H1 (cell line): ENCODE results near the gene SYT6. TPM values are rescaled to one million over a fixed set of nuclear protein-coding genes. Genes with fewer than 3 reads are reported as not detected.

Source experiments
- CTCF ChIA-PET: fragments of 300-600 bp; sonication (Branson Sonifier 250); formaldehyde crosslinking; loops from one replicate; lab custom pipeline; 2021; ENCODE audit not compliant: partially characterized antibody; lab: Charles Lee
- POLR2A ChIA-PET: fragments of 300-600 bp; sonication (Branson Sonifier 250); formaldehyde crosslinking; loops from one replicate; lab custom pipeline; 2021; ENCODE audit warnings: inconsistent platforms; ENCODE audit not compliant: partially characterized antibody; lab: Charles Lee
- DNase-seq, 2 experiments: peaks; one replicate each; pipeline versions ENCODE4 v3.0.0 to v3.0.0-alpha.2; 2010 to 2022; ENCODE audit warnings: low spot score in 2 of 2, low read depth in 1 of 2, mixed read lengths in 1 of 2
- FAIRE-seq: peaks from 2 replicates; lab custom pipeline; 2011; peaks lifted over from hg19 to GRCh38; lab: Jason Lieb, UNC
- H2AFZ ChIP-seq: 2 replicates; pipeline ENCODE4 v1.8.1; 2012; ENCODE audit warnings: low read length, inconsistent platforms
- H2AK5ac ChIP-seq: 2 replicates; pipeline ENCODE4 v1.6.1; 2013; ENCODE audit warnings: low read depth, low read length
- H2BK120ac ChIP-seq: replicated peaks from 2 replicates; pipeline ENCODE3; 2013; ENCODE audit warnings: low read depth, low read length, inconsistent platforms
- H2BK12ac ChIP-seq: 2 replicates; pipeline ENCODE4 v1.6.1; 2013; ENCODE audit warnings: low read depth, low read length
- H2BK15ac ChIP-seq: 2 replicates; pipeline ENCODE4 v1.6.1; 2013; ENCODE audit warnings: low read length
- H2BK20ac ChIP-seq: 2 replicates; pipeline ENCODE4 v1.6.1; 2013; ENCODE audit warnings: low read length
- H2BK5ac ChIP-seq: 2 replicates; pipeline ENCODE4 v1.6.1; 2013; ENCODE audit warnings: low read depth, low read length
- H3K14ac ChIP-seq: 2 replicates; pipeline ENCODE4 v1.6.1; 2013; ENCODE audit warnings: inconsistent platforms; ENCODE audit not compliant: insufficient read length
- H3K18ac ChIP-seq: 2 replicates; pipeline ENCODE4 v1.6.1; 2013; ENCODE audit warnings: low read length; ENCODE audit errors: extremely low read depth
- H3K23ac ChIP-seq: 2 replicates; pipeline ENCODE4 v1.6.1; 2013; ENCODE audit warnings: inconsistent platforms; ENCODE audit not compliant: insufficient read length
- H3K23me2 ChIP-seq: 2 replicates; pipeline ENCODE4 v1.6.1; 2013; ENCODE audit warnings: low read depth, low read length
- H3K27ac ChIP-seq: 2 replicates; pipeline ENCODE4 v1.6.1; 2011; ENCODE audit warnings: low read depth, low read length, inconsistent platforms
- H3K27me3 ChIP-seq, 4 experiments: replicated peaks in 1 of 4; 1 replicate in 1 of 4; 2 replicates in 3 of 4; pipeline versions ENCODE4 v1.6.1 to v1.8.1; 2011 to 2013; ENCODE audit warnings: low read length in 3 of 4, mild to moderate bottlenecking in 3 of 4, inconsistent platforms in 2 of 4, mixed read lengths in 2 of 4, moderate library complexity in 1 of 4; ENCODE audit not compliant: control insufficient read depth in 3 of 4, insufficient read depth in 3 of 4; ENCODE audit errors: extremely low read depth in 1 of 4
- H3K36me3 ChIP-seq, 4 experiments: 2 replicates each; pipeline versions ENCODE4 v1.6.1 to v1.8.1; 2011 to 2013; ENCODE audit warnings: mild to moderate bottlenecking in 4 of 4, low read length in 3 of 4, moderate library complexity in 2 of 4, control low read depth in 1 of 4, inconsistent platforms in 1 of 4; ENCODE audit not compliant: insufficient read depth in 4 of 4, control insufficient read depth in 2 of 4
- H3K4ac ChIP-seq: replicated peaks from 2 replicates; pipeline ENCODE3; 2013; ENCODE audit warnings: low read length, low read depth, mixed read lengths, inconsistent platforms; ENCODE audit not compliant: insufficient read length
- H3K4me1 ChIP-seq, 4 experiments: replicated peaks in 1 of 4; 1 replicate in 1 of 4; 2 replicates in 3 of 4; pipeline versions ENCODE4 v1.6.1 to v1.8.1; 2011 to 2013; ENCODE audit warnings: low read length in 3 of 4, inconsistent platforms in 2 of 4, mixed read lengths in 1 of 4; ENCODE audit not compliant: insufficient read depth in 4 of 4, control insufficient read depth in 3 of 4
- H3K4me2 ChIP-seq, 2 experiments: 2 replicates each; pipeline versions ENCODE4 v1.6.1 to v1.8.1; 2011 to 2013; ENCODE audit warnings: low read depth in 2 of 2, low read length in 2 of 2, control low read depth in 1 of 2, inconsistent platforms in 1 of 2, mild to moderate bottlenecking in 1 of 2; ENCODE audit not compliant: insufficient read depth in 1 of 2
- H3K4me3 ChIP-seq, 4 experiments: fragments of 200-600, 300-600 bp in 1 of 4; sonication (generic), shearing (Covaris generic), sonication (Bioruptor Twin) in 1 of 4; 2 replicates each; pipeline versions ENCODE4 v1.5.1 to v1.8.1; 2011 to 2016; ENCODE audit warnings: low read length in 4 of 4, low read depth in 3 of 4, control low read depth in 2 of 4, inconsistent platforms in 2 of 4, mild to moderate bottlenecking in 2 of 4, mixed read lengths in 1 of 4, moderate library complexity in 1 of 4; ENCODE audit not compliant: insufficient read depth in 2 of 4; ENCODE audit errors: extremely low read depth in 1 of 4
- H3K56ac ChIP-seq: replicated peaks from 2 replicates; pipeline ENCODE3; 2013; ENCODE audit warnings: low read depth, mild to moderate bottlenecking, mixed read lengths, low read length, inconsistent platforms; ENCODE audit not compliant: insufficient read length
- H3K79me1 ChIP-seq: 2 replicates; pipeline ENCODE4 v1.6.1; 2013; ENCODE audit warnings: low read depth, low read length, control low read depth
- H3K79me2 ChIP-seq, 2 experiments: 2 replicates each; pipeline versions ENCODE4 v1.6.1 to v1.8.1; 2012 to 2013; ENCODE audit warnings: low read length in 2 of 2, mild to moderate bottlenecking in 2 of 2, inconsistent platforms in 1 of 2; ENCODE audit not compliant: insufficient read depth in 2 of 2, control insufficient read depth in 1 of 2
- H3K9ac ChIP-seq, 4 experiments: replicated peaks in 1 of 4; 1 replicate in 1 of 4; 2 replicates in 3 of 4; pipeline versions ENCODE4 v1.6.1 to v1.8.1; 2011 to 2013; ENCODE audit warnings: low read depth in 3 of 4, low read length in 3 of 4, control low read depth in 2 of 4, mild to moderate bottlenecking in 2 of 4, moderate library complexity in 2 of 4, inconsistent platforms in 1 of 4; ENCODE audit errors: extremely low read depth in 1 of 4
- H3K9me3 ChIP-seq, 2 experiments: 2 replicates each; pipeline versions ENCODE4 v1.6.1 to v1.8.1; 2012 to 2013; ENCODE audit warnings: mild to moderate bottlenecking in 2 of 2, moderate library complexity in 2 of 2, control low read depth in 1 of 2, inconsistent platforms in 1 of 2, low read depth in 1 of 2, low read length in 1 of 2, mixed read lengths in 1 of 2; ENCODE audit not compliant: insufficient read depth in 2 of 2
- H4K20me1 ChIP-seq, 2 experiments: replicated peaks in 1 of 2; 2 replicates each; pipeline versions ENCODE3 to v1.8.1; 2011 to 2013; ENCODE audit warnings: inconsistent platforms in 2 of 2, low read length in 2 of 2, mild to moderate bottlenecking in 1 of 2; ENCODE audit not compliant: insufficient read depth in 2 of 2, control insufficient read depth in 1 of 2
- H4K5ac ChIP-seq: 2 replicates; pipeline ENCODE4 v1.6.1; 2013; ENCODE audit warnings: low read length, low read depth, mixed read lengths, inconsistent platforms; ENCODE audit not compliant: insufficient read length
- H4K8ac ChIP-seq: 2 replicates; pipeline ENCODE4 v1.8.0; 2013; ENCODE audit warnings: mild to moderate bottlenecking, moderate library complexity, low read length, inconsistent platforms; ENCODE audit not compliant: insufficient read depth; ENCODE audit errors: extremely low read depth
- H4K91ac ChIP-seq: replicated peaks from 2 replicates; pipeline ENCODE3; 2013; ENCODE audit warnings: low read length, mixed read lengths, inconsistent platforms; ENCODE audit not compliant: insufficient read length
- BCL11A ChIP-seq, 2 experiments: IDR thresholded peaks; one replicate each; pipeline ENCODE4 v1.6.1; 2011; ENCODE audit warnings: low read depth in 2 of 2, low read length in 2 of 2, mild to moderate bottlenecking in 2 of 2
- CHD1 ChIP-seq: IDR thresholded peaks from 2 replicates; pipeline ENCODE4 v1.6.1; 2012; ENCODE audit warnings: low read depth, low read length, improper control_type of control experiment
- POLR2AphosphoS5 ChIP-seq: IDR thresholded peaks from 2 replicates; pipeline ENCODE4 v1.6.1; 2011; ENCODE audit warnings: low read depth, low read length
- WGBS, 2 experiments: shearing (Covaris generic) in 1 of 2; methylation state at CpG; one replicate each; pipeline versions ENCODE4 v1.1.6 to v1.1.7; 2013 to 2015; ENCODE audit warnings: low lambda C conversion rate in 2 of 2, mixed read lengths in 2 of 2, inconsistent platforms in 1 of 2, low coverage in 1 of 2, missing lambda C conversion rate in 1 of 2; ENCODE audit not compliant: insufficient replicate concordance in 2 of 2, insufficient coverage in 1 of 2, insufficient read length in 1 of 2; ENCODE audit errors: extremely low coverage in 1 of 2, missing lambda C conversion rate in 1 of 2; 5-methylcytosine and 5-hydroxymethylcytosine counted together
- polyA plus RNA-seq, 7 experiments: library from polyadenylated mRNA; depleted of rRNA in 3 of 7; stranded (reverse) in 5 of 7; unstranded in 2 of 7; fragments of >200 nt in 5 of 7; fragments of 200-250 nt in 2 of 7; gene quantifications; 1 replicate in 5 of 7; 2 replicates in 1 of 7; 4 replicates in 1 of 7; pipeline versions ENCODE4 v1.2.1 to v1.2.3, GENCODE V29; 2011 to 2013; ENCODE audit warnings: missing spikeins in 2 of 7, mixed read lengths in 2 of 7
- total RNA-seq: library from RNA; stranded (reverse); fragmentation: NEBNext Ultra II Directional; extraction: Animal tissue kit (Norgen Biotek cat#: 25700); gene quantifications from 2 replicates; pipeline ENCODE4 v1.2.1, GENCODE V29; 2021

Gene SYT6
- total and polyA plus RNA-seq, 2 of the 8 experiments (the other 6 are each of a cell fraction or from before 2014, with no cell fraction given), result 33.7 to 83.5 TPM

DNA sequence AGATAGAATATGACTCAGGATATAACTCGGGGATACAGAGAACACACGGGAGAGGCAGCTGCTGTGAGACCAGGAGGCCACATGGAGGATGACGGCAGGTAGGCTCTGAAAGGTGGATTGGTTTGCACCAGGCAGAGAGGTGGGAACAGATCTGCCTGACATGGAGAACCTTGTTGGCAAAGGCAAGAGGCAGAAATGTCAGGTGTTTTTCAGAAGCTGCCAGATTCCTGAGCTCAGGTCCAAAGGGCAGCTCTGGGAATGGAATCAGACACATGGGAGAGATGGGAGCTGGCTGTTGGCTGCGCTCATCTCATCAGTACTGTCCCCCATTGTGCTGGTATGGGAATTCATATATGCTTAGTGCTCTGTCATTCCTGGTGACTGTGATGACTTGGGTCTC, 19.2 kb downstream of the SYT6 start:
- POLR2A ChIA-PET, result interaction anchor here (1.7 kb wide), 1 partner anchor 17 kb away, joined by 4 read pairs; no protein-coding TSS in a partner anchor
- Histone ChIP-seq H4K20me1 (peaks cover 0 to 22% of the 10 kb centered on the region in 2 experiments), H4K5ac (no peak overlapping the region), H2AFZ (no peak overlapping the region), H2BK12ac (no peak overlapping the region), H3K79me1 (peaks cover 20% of the 10 kb centered on the region), H2BK5ac (no peak overlapping the region), H3K18ac (no peak overlapping the region), H3K23me2 (no peaks in the 10 kb centered on the region; the same call in 1 of the 2 replicates), H2BK20ac (no peak overlapping the region), H3K9me3 (no peaks in the 10 kb centered on the region), H3K79me2 (peaks cover 0 to 46% of the 10 kb centered on the region in 2 experiments; a peak in 1 of 4 replicates), H3K14ac (no peak overlapping the region), H3K23ac (no peak overlapping the region), H3K9ac (no peak overlapping the region), H3K4me3 (no peak overlapping the region), H3K36me3 (peaks cover 49 to 99% (median 83%) of the 10 kb centered on the region in 4 experiments), H3K27me3 (no peaks in the 10 kb centered on the region), H4K91ac (no peak overlapping the region), H3K56ac (no peak overlapping the region), H4K8ac (no peak overlapping the region), H2BK120ac (no peak overlapping the region), H3K4me1 (peaks cover 0 to 8% (median 4%) of the 10 kb centered on the region in 4 experiments; a peak in 2 of 7 replicates), H3K4ac (no peak overlapping the region), H2BK15ac (no peak overlapping the region), H2AK5ac (no peak overlapping the region), H3K4me2 (no peak overlapping the region), H3K27ac (no peak overlapping the region)
- TF ChIP-seq POLR2AphosphoS5, result no peak
- TF ChIP-seq CHD1, result no peak
- no peak for TF ChIP-seq BCL11A (IDR thresholded peaks at IDR 0.05; ENCODE audit: low read depth in 2 of 2, low read length in 2 of 2)
- WGBS, 2 experiments, result 93% methylated on average over 4 of the region's 4 CpGs; no CpG with 5 or more reads in 1 of the 2 experiments
- FAIRE-seq (no peak), DNase-seq (no peak)
- CTCF ChIA-PET, result interaction anchor here (0.7 to 3.7 kb wide), 8 partner anchors 11 to 158 kb away, joined by 3 to 17 read pairs (median 8); no protein-coding TSS in a partner anchor
